ENCODE measurements around the gene RNF208.

Gene RNF208

DNA sequence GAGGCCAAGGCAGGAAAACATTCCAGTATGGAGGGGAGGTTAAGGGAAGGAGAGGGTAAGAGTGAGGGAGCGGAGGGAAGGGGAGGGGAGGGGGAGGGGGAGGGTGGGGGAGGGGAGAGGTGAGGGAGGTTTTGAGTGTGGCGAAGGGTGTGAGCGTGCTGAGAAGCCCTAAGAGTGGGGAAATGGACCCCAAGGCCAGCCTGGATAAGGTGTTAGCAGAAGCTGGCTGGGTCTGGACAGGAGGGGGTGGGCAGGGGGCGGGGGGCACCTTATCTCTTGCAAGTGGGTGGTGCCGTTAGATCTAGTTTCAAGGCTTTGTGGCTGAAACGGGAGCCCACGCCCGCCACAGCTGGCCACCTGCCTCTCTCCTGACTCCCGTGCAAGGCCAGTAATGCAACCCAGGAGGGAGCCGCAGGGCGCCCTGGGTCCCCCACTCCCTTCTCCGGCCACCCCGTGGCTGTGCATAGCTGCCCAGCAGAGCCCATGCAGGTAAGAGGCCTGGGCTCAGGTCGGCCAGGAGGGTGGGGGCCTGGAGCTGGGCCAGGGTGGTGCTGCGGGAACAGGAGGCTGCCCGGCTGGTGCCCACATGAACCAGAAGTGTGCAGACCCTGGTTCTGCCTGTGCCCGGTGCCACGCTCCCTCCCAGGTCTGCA lies 5.9 kb upstream of the RNF208 start:
- DNase-seq (ENCODE audit: low read depth): no peak

DNA sequence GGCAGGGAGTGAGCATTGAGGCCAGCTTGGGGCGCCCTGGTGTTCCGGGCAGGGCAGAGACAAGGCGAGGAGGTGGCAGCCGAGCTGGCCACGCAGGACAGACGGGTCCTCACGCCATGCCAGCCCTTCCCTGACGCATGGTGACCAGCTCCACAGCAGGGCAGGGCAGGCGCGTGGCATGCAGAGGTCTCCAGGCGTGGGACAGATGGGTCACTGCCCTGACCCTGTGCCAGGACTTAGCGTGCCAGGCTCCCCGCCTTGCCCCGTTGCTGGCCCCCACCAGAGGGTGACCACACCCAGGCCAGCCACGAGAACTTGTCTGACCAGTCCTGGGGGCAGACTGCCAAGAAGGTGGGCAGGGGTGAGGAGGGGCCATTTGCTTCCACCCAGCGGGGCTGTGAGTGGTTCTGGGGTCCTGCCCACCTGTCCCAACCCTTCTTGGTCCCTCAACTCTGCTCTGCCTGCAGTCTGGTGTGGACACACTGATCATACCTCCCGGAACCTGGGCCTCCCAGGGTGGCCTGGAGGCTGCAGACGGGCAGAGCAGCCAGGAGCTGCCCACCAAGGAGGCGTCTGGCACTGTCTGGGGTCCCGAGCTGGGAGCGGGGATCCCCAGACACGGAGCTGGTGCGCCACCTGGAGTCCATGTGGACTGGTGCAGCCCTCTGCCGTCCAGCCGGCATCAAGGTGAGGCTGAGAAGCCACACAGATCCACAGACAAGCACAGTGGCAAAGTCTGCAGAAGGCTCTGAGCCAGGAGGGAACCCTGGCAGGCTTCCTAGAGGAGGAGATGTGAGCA lies 5.2 kb upstream of the RNF208 start, which contains the start of gene RNF224:
TSS of gene RNF224 (plus strand) at position 449 of the 799 bp plus-strand sequence. CDS start 834 bp downstream, outside the sequence.
- DNase-seq (ENCODE audit: low read depth): peak; percentile 74

DNA sequence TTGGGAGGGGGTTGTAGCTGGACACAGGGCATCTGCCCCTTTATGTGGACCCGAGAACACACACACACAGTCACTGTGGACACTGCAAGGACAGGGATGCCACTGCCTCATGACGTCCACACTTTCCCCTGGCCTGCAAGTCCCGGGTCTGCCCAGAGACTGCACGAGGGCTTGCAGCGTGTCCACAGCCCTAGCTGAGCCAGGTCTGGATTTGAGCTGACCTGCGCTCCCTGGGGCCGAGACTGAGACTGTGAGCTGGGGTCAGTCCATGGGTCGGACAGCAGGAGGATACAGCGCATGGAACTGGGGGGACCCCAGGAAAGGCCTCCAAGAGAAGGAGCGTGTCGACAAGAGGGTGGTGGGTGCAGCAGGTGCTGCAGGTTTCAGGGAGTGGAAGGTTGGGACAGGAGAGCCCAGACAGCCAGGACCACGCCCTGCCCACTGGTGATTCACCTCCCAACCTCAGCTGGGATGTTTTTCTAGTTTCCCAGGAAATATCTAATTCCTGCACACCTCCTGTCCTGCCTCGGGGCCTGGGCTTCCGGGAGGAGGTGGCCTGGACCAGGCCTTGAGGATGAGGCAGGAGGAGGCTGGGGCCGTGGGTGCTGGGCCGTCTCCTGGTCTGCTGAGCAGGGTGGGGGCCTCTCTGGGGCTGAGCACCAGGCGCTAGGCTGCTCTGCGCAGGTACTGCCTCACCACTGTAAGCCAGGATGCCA lies 4.5 kb upstream of the RNF208 start:
- DNase-seq (ENCODE audit: low read depth): no peak

- no peak for DNase-seq (ENCODE audit: low read depth)
These were observed 3.8 kb upstream of the RNF208 start for GRCh38 chr9:137225699-137226331.

DNA sequence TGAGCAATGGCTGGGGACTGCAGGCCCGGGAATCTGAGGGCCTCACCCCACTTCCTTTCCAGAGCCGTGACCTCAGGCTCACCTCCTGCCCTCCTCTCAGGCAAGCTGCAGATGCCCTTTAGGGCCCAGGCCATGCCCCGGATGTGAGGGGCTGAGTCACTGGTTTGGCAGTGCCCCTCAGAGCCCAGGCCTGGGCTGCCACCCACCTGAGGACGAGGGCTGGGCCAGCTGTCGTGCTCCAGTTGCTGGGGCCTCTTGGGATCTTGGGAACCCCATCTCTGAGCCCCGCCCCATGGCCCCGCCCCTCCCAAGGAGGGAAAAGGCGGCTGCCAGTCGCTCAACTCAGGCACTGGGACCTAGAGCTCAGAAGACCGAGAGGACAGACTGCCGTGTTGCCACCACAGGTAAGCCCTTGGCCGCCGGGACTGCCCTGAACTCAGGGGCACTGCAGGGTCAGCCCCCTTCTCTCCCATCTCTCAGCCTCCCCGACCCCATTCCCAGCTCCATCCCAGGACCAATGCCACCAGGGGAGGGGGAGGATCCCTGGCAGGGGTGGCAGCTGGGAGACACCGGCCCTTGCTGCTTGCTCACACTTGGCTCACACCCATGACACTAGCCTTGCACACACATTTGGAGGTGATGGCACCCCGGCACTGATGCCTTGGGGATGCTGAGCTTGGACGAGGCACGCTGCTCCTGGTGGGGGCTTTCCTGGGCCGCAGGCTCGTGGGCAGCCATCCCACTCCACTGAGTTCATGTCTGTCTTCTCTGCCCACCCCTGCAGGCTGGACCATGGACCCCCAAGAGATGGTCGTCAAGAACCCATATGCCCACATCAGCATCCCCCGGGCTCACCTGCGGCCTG lies 3.0 kb upstream of the RNF208 start, which contains the start of gene CYSRT1:
TSS of gene CYSRT1 (plus strand) at position 345 of the 865 bp plus-strand sequence. CDS start at position 793, 448 bp downstream.
- no peak for DNase-seq (ENCODE audit: low read depth)

DNA sequence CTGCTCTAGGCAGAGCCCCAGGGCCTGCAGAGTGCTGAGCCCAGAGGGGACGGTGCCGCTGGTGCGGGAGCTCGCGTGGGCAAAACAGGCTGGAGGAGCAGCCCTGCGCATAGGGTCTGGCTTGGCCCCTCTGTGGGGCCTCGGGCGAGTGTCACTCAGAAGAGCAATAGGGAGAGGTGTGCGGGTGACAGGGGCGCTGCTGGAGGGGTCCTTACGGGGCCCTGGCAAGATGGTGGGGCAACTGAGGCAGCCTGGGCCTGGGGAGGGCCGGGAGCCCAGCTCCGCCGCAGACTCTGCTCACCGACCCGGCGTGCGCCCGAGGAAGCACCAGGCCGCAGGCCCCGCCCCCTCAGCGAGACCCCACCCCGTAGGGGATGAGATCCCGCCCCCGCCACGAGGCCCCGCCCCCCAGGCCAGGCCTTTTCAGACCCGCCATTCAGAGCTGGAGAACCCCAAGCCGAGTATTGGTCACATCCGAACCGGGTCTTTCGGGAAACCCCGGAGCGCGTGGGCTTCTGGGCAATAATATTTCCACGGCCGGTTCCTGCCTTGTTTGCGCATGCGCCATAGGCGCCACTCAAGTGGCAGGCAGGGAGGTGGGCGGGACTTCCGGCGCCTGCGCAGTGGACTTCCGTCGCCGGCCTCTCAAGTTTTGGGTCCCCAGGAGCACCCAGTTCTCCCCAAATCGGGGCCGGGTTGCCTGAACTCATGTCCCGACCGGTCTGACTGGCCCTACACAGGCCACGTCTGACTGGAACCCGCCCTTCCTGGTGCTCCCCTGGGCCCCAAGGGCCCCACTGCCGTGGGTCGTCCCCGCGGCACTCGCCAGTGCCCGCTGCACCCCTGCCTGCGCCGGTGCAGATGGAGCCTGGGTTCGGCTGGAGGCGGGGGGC lies 1.3 kb upstream of the RNF208 start:
- peak; percentile 95 for DNase-seq (ENCODE audit: low read depth)

DNA sequence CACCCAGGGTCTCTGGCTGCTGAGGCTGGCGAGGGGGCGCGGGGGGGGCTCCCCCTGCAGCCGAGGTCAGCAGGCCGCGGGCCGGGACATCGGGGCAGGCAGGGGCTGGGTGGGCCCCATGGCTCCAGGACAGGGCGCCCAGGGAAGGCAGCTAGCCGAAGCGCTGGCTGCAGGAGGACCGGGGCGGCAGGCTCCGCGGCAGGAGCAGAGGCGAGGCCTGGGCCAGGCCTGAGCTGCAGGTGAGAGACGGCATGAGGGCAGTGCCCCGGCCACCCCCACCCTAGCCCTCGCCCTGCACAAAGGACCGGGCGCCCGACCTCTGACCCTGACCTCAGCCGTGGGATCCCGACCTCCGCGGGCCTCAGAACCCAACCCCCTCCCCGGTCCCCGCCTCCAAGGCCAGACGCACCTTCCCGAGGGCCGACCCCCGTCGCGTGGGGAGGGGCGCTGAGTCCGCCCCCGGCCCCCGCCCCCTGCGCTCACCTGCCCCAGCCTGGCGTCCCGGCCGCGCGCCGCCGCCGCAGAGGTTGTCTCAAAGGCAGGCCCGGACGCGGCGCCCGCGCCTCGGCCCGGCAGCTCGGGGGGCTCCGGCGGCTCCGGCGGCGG lies 431 bp downstream of the RNF208 start:
- DNase-seq (ENCODE audit: low read depth): no peak

GRCh38 chr9:137221095-137221505 lies 940 bp downstream of the RNF208 start:
- DNase-seq (ENCODE audit: low read depth): no peak

GRCh38 chr9:137220317-137221094 lies 1.5 kb downstream of the RNF208 start:
- DNase-seq (ENCODE audit: low read depth): no peak

DNA sequence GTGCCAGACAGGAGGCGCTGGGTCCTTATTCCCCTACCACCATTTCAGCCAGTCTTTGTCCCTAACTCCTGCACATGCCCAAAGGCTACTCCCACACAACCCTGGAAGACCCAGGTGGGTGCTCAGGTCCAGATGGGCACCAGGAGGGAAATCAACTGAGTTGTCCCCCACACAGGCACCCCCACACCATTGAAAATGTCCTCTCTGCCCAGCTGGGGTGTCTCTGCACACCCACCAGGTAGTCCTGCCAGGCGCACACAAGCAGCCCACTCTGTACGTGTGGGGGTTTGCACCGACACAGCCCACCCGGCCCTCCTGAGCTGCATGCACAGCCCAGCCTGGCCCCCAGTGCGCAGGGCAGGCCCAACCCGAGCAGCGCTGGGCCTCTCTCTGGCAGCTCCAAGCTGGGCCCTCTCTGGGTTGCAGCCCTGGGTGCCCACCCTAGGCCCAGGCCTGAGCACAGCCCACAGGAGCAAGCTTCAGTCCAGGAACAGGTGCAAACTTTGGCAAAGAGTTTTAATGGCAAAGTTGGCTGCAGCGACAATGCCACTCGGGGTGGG lies 2.2 kb downstream of the RNF208 start:
- DNase-seq (ENCODE audit: low read depth): no peak

DNA sequence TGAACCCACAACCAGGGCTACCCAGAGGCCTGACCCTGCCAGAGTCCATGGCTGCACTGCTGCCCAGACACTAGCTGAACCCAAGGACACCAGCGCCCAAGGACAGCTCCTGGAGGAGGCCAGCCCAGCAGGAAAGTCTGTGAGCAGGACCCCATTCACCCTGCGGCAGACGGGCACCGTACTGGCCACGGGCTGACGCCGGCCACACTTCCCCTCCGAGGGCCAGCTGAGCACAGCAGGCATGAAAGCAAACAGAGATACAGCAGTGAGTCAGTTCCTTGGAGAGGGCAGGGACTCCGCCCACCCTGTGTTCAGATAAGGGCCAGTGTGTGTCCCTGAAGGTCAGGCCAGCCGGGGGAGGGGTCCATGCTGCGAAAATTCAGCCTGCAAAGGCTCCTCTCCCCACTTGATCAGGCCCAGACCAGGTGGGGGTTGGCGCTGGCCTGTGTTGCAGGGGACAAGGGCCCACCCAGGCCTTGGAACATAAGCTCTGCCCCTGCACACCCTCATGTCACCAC lies 3.2 kb downstream of the RNF208 start:
- no peak for DNase-seq (ENCODE audit: low read depth)

- DNase-seq (ENCODE audit: low read depth): no peak
These were observed 3.8 kb downstream of the RNF208 start for GRCh38 chr9:137218212-137218753.

DNA sequence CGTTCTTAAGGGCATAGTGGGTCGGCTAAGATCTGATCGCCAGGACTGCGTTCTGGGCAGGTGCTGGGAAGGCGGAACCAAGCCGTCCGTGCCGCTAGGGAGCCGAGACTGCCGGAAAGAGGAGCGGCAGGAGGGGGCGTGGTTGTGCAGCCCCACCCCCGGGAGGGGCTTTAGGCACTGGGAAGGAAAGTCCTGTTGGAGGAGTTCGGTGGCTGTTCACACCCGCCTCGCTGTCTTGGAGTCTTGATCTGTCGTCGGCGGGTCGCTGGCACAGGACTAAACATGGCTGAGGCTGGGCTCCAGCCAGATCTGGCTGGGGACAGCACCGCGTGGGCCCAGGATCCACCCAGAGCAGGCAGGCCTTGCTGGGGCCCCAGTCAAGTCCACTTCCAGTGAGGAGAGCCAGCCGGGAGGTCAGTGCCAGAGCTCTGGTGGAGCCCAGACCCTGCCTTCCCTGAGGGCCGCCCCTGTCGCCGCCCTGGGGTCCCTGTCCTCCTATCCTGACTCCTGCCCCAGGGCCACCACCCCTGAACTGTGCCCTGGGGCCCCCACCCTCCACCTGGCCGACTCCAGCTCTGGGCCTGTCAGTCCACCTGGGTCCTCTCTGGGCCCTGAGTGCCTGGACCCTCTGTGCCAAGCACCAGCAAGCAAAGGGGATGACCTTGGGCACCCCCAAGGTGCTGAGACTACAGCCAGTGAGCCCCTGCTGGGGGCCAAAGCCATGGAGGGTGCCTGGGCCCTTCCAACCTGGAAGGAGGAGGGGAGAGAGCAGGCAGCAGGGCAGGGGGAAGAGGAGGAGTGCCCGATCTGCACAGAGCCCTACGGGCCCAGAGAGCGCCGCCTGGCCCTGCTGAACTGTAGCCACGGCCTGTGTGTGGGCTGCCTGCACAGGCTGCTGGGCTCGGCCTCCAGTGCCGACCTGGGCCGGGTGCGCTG lies 4.5 kb downstream of the RNF208 start:
- no peak for DNase-seq (ENCODE audit: low read depth)

GRCh38 chr9:137216188-137216965 lies 5.7 kb downstream of the RNF208 start:
- no peak for DNase-seq (ENCODE audit: low read depth)

DNA sequence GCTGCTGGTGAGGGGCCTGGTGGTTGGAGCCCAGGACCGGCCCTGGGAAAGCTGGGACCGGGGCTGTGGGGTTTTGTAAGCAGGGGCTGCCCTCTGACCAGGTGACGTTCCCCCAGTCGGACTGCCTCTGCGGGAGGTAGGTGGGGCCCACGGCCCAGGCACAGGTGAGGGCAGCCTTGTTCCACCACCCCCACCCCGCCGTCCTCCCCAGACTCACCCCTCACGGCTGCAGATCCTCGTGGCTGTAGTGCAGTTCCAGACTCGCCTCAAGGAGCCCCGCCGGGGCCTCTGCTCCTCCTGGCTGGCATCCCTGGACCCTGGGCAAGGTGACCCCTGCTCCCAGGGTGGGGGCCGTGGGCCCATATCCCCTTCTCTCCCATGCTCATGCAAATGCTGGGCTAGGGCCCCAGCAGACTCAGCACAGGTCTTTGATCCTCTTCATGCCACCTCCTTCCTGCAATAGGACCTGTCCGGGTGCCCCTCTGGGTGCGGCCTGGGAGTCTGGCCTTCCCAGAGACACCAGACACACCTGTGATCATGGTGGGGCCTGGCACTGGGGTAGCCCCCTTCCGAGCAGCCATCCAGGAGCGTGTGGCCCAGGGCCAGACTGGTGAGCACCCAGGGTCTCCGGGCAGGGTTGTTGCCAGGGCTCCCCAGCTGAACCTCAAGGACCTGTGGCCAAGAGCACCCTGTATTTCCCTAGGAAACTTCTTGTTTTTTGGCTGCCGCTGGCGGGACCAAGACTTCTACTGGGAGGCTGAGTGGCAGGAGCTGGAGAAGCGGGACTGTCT lies 6.6 kb downstream of the RNF208 start:
- DNase-seq (ENCODE audit: low read depth): no peak

Measured in stimulated activated CD8-positive, alpha-beta memory T cell treated with anti-CD3 and anti-CD28 coated beads, Interleukin-12 subunit alpha, Interleukin-12 subunit beta, amount 100 ng/mL, for 1 hour (primary cell).